ENCODE measurements around the gene ATP11B.
"Not testable (repeated sequence)": the region's sequence is repeated elsewhere in the genome, so short reads cannot be mapped to it uniquely, and the experiment has no call there.

ATP11B gene

GRCh38 chr3:182787302-182788036 lies 5.8 kb upstream of the ATP11B start:
- no peak for ATAC-seq
- Mint-ChIP-seq H3K4me1 (peaks cover 14% of the 10 kb centered on the region), H3K27ac (no peak overlapping the region)

DNA sequence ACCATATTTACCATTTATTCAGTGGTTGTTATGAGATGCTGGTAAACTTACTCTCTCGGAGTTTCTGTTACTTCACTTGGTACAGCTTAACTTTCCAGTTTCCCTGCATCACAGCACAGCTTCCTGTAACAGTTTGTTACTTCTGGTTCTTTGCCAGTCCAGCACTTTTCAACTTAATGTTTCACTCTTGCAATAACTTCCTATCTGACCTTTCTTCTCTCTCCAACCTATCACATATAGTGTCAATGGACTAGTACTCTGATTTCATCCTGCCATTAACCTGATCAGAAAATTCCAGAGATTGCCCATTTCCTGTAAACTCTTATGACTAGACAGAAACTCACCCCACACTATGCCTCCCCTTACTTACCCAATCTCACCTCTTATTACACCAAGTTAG lies 3.9 kb upstream of the ATP11B start:
- Mint-ChIP-seq H3K27ac (no peak overlapping the region), H3K4me3 (no peak overlapping the region), H3K9me3 (no peaks in the 10 kb centered on the region), H3K4me1 (peaks cover 10% of the 10 kb centered on the region), H3K36me3 (no peaks in the 10 kb centered on the region), H3K27me3 (peaks cover 9% of the 10 kb centered on the region)
- no peak for ATAC-seq

More at GRCh38 chr3:182787302-182788036, 5.8 kb upstream of the ATP11B start:
- peaks cover 9% of the 10 kb centered on the region for H3K27me3 Mint-ChIP-seq
- no peaks in the 10 kb centered on the region for H3K9me3 Mint-ChIP-seq
- no peak overlapping the region for H3K4me3 Mint-ChIP-seq
- no peaks in the 10 kb centered on the region for H3K36me3 Mint-ChIP-seq

GRCh38 chr3:182790612-182791011 lies 2.7 kb upstream of the ATP11B start:
- no peak for ATAC-seq
- peaks cover 9% of the 10 kb centered on the region for H3K27me3 Mint-ChIP-seq
- H3K9me3 Mint-ChIP-seq, result no peaks in the 10 kb centered on the region
- peaks cover 23% of the 10 kb centered on the region for H3K4me1 Mint-ChIP-seq
- no peaks in the 10 kb centered on the region for H3K36me3 Mint-ChIP-seq
- H3K27ac Mint-ChIP-seq, result no peak overlapping the region
- no peak overlapping the region for H3K4me3 Mint-ChIP-seq

DNA sequence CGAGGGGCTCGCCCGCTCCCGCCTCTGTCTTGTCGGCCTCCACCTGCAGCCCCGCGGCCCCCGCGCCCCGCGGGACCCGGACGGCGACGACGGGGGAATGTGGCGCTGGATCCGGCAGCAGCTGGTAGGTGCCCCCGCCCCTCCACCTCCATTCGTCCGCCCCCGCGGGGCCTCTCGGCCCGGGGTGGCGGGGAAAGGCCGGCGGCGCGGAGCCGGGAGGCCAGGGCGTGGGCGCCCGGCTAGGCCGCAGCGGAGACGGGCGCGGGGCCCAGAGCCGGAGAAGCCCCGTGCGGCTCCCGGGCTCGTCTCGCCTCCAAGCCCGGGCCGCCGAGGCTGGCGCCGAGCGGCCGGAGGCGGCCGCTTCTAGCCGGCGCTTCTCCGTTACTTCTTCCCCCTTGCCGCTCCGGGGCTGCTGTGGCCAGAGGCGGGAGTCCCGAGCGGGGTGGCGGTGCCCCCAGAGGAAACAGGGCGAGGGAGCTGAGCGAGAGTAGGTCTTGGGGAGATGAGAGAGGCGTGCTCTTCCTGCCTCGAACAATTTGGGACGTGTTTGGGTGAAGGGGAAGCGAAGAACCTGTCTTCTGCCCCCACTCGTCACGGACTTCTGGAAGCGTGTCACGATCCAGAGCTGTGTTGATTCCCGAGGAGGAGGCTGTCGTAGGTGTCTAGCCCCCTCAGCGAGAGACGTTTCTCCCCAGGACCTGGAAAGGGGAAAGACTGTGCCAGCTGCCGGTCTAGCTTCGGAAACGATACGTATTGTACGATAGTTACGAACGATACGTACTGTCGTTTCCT lies 555 bp downstream of the ATP11B start:
- no peaks in the 10 kb centered on the region for H3K27me3 Mint-ChIP-seq
- no peaks in the 10 kb centered on the region for H3K36me3 Mint-ChIP-seq
- ATAC-seq, result peak; percentile 75
- H3K9me3 Mint-ChIP-seq, result no peaks in the 10 kb centered on the region
- peak overlapping the region; percentile 93 for H3K27ac Mint-ChIP-seq
- H3K4me1 Mint-ChIP-seq, result peaks cover 34% of the 10 kb centered on the region
- peak overlapping the region; percentile 98 for H3K4me3 Mint-ChIP-seq

- H3K27ac Mint-ChIP-seq, result peak overlapping the region; percentile 93
- H3K27me3 Mint-ChIP-seq, result no peaks in the 10 kb centered on the region
- peaks cover 34% of the 10 kb centered on the region for H3K4me1 Mint-ChIP-seq
- no peak for ATAC-seq
- peak overlapping the region; percentile 93 for H3K4me3 Mint-ChIP-seq
- no peaks in the 10 kb centered on the region for H3K36me3 Mint-ChIP-seq
- H3K9me3 Mint-ChIP-seq, result no peaks in the 10 kb centered on the region
Measured at GRCh38 chr3:182794455-182795388, 1.4 kb downstream of the ATP11B start.

- Mint-ChIP-seq H3K4me3 (peak overlapping the region; percentile 93), H3K4me1 (peaks cover 34% of the 10 kb centered on the region), H3K27me3 (no peaks in the 10 kb centered on the region), H3K9me3 (no peaks in the 10 kb centered on the region), H3K27ac (peak overlapping the region; percentile 93), H3K36me3 (no peaks in the 10 kb centered on the region)
- no peak for ATAC-seq
Measured at GRCh38 chr3:182795389-182795782, 2.1 kb downstream of the ATP11B start.

GRCh38 chr3:182796310-182796709 lies 3.0 kb downstream of the ATP11B start:
- H3K9me3 Mint-ChIP-seq, result no peaks in the 10 kb centered on the region
- no peak for ATAC-seq

GRCh38 chr3:182797876-182798275 lies 4.6 kb downstream of the ATP11B start:
- Mint-ChIP-seq H3K27ac (no peak overlapping the region), H3K9me3 (no peaks in the 10 kb centered on the region), H3K27me3 (no peaks in the 10 kb centered on the region), H3K4me1 (peaks cover 46% of the 10 kb centered on the region), H3K4me3 (no peak overlapping the region), H3K36me3 (no peaks in the 10 kb centered on the region)
- no peak for ATAC-seq

More at GRCh38 chr3:182796310-182796709, 3.0 kb downstream of the ATP11B start:
- Mint-ChIP-seq H3K27ac (no peak overlapping the region), H3K4me1 (peaks cover 34% of the 10 kb centered on the region), H3K27me3 (no peaks in the 10 kb centered on the region), H3K4me3 (no peak overlapping the region), H3K36me3 (no peaks in the 10 kb centered on the region)

GRCh38 chr3:182799143-182799542 lies 5.8 kb downstream of the ATP11B start:
- not testable (repeated sequence) for ATAC-seq, H3K9me3 Mint-ChIP-seq, H3K4me3 Mint-ChIP-seq, H3K27ac Mint-ChIP-seq, H3K27me3 Mint-ChIP-seq, H3K36me3 Mint-ChIP-seq
- peaks cover 56% of the 10 kb centered on the region for H3K4me1 Mint-ChIP-seq

DNA sequence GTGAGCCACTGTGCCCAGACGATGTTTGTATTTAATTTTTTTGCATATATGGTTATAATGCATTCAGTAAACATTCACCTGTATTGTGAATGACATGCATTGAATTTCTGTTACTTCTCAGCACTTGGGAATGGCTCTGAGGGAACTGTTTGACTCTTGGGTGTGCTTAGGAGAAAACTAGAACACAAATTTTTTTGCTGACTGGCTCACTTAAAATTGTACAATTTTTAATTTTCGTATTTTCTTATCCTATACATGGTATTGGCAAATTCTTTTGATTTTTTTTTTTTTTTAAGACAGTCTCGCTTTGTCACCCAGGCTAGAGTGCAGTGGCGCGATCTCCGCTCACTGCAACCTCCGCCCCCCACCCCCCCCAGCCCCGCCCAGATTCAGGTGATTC lies 7.2 kb downstream of the ATP11B start:
- Mint-ChIP-seq H3K27ac (no peak overlapping the region), H3K9me3 (no peaks in the 10 kb centered on the region), H3K27me3 (no peaks in the 10 kb centered on the region), H3K36me3 (peaks cover 6% of the 10 kb centered on the region), H3K4me1 (peaks cover 43% of the 10 kb centered on the region), H3K4me3 (no peak overlapping the region)
- ATAC-seq, result no peak

GRCh38 chr3:182802413-182803390 lies 9.4 kb downstream of the ATP11B start:
- Mint-ChIP-seq H3K4me1 (peaks cover 41% of the 10 kb centered on the region), H3K4me3 (no peak overlapping the region)

GRCh38 chr3:182803596-182803995 lies 10.3 kb downstream of the ATP11B start:
- no peak overlapping the region for H3K4me3 Mint-ChIP-seq
- ATAC-seq, result no peak
- H3K9me3 Mint-ChIP-seq, result no peaks in the 10 kb centered on the region

More at GRCh38 chr3:182802413-182803390, 9.4 kb downstream of the ATP11B start:
- Mint-ChIP-seq H3K9me3 (no peaks in the 10 kb centered on the region), H3K27ac (no peak overlapping the region), H3K27me3 (no peaks in the 10 kb centered on the region), H3K36me3 (peaks cover 11% of the 10 kb centered on the region)
- no peak for ATAC-seq

GRCh38 chr3:182807061-182807460 lies 13.8 kb downstream of the ATP11B start:
- no peaks in the 10 kb centered on the region for H3K9me3 Mint-ChIP-seq
- no peak overlapping the region for H3K4me3 Mint-ChIP-seq
- H3K27ac Mint-ChIP-seq, result no peak overlapping the region
- H3K36me3 Mint-ChIP-seq, result peaks cover 11% of the 10 kb centered on the region
- no peak for ATAC-seq
- H3K27me3 Mint-ChIP-seq, result no peaks in the 10 kb centered on the region
- peaks cover 57% of the 10 kb centered on the region for H3K4me1 Mint-ChIP-seq

More at GRCh38 chr3:182803596-182803995, 10.3 kb downstream of the ATP11B start:
- Mint-ChIP-seq H3K27me3 (no peaks in the 10 kb centered on the region), H3K4me1 (peaks cover 40% of the 10 kb centered on the region), H3K27ac (no peak overlapping the region), H3K36me3 (peaks cover 11% of the 10 kb centered on the region)

Data from stimulated activated memory B cell treated with anti-CD40 and anti-IgM and Interleukin-4, amounts not matched to agents 10 μg/mL and 1 μg/mL and 100 μg/mL, for 72 hours (primary cell).